ENCODE data around the gene KLRF2.

The KLRF2 gene

DNA sequence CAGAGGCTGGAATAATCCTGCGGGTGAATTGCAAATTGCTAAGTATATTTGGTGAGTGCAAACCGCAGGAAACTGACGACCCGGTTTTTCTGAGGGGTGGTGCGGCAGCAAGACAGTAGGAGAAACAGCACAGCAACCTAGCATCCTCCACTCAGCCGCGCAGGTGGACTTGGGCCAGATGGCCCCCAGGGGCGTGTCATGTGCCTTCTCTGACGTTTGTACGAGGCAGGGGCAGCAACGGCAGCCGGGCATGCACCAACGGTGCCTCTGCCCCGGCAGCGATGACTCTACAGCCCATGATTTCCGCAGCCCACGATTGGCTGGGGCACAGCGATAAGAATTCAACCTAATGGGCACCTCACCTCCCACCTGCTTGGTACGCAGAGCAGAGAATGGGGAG is 62.0 kb downstream of the KLRF2 start:
- DNase-seq, result no peak

- DNase-seq, result no peak
These were observed 63.1 kb downstream of the KLRF2 start for GRCh38 chr12:9944391-9944790.

Measured in KG1 (cell line).